IPS-NIHi11 (cell line): Measurements from ENCODE around the gene KCND3.
"Not testable (repeated sequence)": the region's sequence is repeated elsewhere in the genome, so short reads cannot be mapped to it uniquely, and the experiment has no call there.

Source experiments
- DNase-seq: peaks from one replicate; pipeline ENCODE4 v3.0.0; 2012; ENCODE audit warnings: mixed read lengths, low spot score

KCND3 gene

DNA sequence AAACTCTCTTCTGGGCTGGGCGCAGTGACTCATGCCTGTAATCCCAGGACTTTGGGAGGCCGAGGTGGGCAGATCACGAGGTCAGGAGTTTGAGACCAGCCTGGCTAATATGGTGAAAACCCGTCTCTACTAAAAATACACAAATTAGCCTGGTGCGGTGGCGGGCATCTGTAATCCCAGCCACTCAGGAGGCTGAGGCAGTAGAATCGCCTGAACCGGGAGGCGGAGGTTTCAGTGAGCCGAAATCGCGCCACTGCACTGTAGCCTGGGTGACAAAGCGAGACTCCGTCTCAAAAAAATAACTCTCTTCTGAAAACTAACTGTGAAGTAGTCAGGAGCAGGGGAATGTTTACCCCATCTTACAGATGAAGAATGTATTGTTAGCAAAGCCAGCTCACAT lies 247.2 kb downstream of the KCND3 start:
- not testable (repeated sequence) for DNase-seq

DNA sequence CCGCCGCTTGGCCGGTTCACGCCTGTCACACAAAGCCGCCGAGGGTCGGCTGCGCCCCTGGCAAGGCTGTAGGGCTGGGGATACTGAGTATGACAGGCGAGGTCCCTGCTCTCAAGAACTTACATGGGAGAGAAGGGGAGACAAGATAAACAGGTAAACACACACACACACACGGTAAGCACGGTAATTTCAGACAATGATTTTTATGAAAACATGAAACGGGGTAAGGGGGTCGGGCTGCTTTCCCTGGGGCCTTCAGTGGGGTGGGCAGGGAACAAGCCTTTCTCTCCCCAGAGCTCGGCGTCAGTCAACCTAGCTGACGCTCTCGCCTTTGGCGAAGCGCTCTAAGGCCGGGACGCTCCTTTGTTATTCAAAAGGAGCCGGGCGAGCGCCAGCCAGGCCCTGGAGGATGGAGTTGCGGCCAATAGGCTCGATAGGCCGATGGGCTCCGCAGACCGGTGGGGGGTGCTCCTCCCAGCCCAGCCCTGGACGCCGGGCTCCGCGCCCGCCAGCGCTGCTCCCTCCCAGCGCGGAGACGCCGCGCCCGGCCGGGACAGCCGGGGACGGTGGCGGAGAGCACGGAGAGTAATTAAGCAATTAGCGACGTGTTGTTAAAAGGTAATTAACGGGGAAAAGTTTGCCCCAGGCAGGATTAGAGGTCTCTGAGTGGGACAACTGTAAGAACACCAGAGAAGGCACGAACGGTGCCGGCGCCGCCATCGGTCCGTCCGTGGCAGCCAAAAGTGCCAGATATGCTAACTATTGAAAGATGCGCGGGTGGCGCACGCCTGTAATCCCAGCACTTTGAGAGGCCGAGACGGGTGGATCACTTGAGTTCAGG lies 249.3 kb downstream of the KCND3 start:
- peak; percentile 84 for DNase-seq

DNA sequence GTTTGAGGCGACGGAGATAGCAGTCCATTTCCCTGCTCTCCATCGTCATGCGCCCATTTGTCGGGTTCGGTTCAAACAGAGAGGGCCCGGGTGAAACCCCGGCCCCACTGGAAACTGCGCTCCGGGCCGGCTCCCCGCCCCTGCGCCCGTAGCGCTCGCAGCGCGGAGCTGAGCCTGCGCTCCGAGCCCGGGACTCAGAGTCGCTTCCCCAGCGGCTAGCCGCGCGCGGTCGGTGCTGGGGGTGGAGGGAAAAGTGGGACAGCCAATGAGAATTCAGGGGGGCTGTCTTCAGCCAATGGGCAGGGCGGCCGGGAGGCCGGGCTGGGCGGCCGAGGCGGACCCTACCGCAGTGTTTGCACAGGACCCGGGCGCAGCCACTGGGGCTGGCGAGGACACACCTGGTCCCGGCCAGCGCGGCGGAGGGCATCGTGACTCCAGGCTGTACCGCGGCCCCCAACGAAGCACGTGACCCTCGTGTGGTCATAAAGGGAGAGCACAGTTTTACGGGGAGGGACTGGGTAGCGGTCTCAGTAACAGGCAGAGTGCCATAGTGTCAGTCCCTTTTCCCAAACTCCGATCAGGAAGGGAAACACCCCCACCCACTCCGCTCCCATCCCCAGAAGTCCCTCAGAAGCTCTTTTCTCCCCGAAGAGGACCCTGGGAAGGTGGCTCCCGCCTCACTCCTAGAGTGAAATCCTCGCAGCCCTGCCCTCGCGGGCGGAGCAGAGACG lies 250.1 kb downstream of the KCND3 start, which contains the start of gene INKA2:
INKA2 (minus strand) TSS at position 202 of the 731 bp plus-strand sequence; CDS start at position 49, 153 bp downstream.
- peak; percentile 89 for DNase-seq

DNA sequence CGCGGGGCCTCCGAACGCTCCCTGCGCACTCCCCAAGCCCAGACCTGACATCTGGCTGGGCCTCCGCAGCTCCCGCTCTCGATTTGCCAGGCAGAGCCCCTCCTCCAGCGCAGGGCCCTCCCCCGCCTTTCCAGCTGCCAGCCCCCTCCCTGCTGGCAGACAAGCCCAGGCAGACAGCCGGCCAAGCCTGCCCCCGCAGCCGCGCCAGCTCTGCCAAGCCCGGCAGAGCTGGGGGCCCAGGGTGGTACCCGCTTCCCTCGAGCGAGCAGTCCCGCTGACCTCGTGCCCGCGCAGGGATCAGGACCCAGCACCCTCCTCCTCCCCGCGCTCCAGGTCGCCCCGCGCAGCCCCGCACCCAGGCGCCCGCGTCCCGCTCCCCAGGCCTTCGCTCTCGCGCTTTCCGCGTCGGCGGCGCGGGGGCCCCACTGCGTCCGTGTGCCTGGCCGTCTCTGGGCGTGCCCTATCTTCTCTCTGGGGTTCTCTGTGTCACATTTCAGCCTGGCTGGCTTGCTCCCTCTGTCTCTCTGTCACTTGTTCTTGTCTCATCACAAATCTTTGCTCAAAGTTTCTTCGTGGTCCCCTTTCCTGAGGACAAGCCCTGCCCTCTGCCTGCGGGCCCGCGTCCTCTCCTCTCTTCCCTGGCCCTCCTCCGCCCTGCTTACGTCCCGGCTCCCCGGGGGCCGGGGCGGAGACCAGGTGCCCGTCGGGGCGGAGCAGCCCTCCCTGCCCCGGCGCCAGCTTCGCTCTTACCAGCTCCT lies 250.9 kb downstream of the KCND3 start:
- peak; percentile 63 for DNase-seq

DNA sequence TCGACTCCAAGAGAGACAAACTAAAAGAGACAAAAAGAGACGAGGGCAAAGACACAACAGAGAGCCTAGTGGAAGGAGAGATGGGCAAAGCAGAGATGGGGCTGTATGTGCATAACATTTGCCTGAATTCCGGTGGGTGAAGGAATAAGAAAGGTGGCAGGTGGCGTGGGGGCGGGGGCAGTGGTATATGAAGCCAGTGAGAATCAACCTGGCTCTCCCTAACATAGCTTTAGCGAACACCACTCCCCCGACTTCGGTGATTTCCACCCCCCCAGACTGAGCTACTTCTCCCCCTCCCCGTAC lies 251.4 kb downstream of the KCND3 start:
- DNase-seq = no peak

DNA sequence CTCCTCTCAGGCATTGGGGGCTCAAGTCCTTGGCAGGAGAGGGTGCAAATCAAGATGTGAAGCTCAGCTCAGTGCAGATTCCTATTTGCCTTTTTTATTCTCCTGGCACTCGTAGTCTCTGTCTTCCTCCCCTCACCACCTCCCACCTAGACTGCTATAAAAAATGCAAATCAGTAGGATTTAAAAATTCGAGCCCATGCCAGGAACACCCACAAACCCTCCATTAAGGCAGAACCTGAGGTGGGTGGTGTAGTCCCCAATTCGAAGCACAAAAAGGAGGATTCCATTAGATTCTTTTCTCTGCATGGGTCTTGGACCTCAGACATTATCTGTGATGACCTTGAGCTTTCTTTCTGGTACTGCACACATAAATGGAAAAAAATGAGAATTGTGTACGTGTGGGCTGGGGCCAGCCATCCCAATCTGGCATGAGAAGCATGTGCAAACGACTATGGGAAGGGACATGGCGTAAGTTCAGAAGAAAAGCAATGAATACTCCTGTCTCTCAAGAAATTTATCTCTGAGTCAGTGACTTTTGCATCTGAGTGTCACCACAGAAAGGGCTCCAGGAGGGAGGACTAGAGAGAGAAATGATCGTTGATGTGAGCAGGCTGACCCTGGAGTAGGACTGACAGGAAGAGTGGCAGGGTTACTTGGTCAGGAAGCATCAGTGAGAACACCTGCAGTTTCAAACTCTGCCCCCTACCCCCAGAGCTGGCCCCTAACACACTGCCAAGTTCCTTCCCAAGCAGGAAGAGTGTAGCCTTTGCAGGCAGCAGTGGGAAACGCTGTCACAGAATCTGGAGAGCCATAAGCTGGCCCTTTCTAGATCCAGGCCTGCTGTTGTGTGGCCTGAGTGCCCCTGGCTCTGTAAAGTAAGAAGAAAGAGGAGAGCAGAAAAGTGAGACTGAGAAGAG lies 252.0 kb downstream of the KCND3 start:
- no peak for DNase-seq

DNA sequence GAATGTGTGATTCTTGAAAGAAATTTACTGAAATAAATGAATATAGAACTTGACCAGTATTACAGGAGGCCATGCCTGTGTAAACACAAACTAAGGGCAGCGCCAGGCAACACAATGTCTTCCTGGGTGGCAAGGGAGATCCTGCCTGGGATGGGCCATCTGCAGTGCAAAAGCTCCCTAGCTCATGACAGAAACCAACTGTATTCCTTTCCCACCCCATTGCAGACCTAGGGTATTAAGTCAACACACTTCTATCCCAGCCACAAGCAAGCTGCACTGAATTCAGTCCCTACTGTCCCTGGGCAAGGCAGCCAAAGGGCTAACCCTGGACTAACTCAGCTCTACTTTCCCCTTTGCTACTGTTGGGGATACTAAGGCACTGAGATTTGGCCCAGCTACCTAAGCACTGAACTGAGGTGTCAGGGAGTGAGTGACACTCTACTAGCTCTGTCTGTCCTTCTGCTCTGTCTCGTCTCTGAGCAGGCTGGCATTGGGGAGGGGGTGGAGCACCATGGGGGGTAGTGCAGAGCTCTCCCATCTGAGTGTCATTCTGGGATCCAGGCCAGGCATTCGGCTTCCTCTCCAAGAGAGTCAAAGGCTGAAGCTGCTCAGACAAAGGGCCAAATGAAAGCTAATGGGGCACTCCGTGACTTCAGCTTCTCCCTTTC lies 252.8 kb downstream of the KCND3 start:
- no peak for DNase-seq

DNA sequence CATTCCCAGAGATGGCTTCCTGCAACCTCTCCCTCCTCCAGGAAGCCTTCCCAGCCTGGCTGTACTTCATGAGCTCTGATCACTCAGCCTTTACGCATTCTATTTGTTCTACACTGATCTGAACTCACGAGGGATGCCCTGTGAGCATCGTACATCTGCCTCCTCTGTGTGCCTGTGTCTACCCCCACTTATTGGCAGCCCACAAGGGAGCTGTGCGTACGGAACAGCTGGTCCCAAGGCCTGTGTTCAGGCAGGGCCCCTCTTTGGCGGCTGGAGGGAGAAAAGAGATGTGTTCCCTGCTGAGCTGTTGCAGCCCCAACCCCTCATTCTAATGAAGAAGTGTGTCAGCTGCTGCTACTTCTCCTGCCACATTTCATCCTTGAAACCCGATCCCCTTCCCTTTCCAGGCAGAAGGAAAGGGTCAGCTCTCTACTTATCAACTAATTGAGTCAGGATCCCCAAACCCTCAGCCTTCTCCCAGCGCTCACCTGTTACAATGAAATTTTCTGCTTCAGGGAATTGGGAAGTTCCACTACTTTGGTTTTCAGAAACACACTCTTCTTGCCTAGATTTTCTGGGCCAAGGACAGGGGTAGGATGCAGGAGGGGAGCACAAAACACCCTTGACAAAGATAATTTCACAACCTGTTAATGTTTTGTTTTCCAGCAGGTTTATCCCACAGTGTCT lies 253.5 kb downstream of the KCND3 start:
- DNase-seq = peak; percentile 25

DNA sequence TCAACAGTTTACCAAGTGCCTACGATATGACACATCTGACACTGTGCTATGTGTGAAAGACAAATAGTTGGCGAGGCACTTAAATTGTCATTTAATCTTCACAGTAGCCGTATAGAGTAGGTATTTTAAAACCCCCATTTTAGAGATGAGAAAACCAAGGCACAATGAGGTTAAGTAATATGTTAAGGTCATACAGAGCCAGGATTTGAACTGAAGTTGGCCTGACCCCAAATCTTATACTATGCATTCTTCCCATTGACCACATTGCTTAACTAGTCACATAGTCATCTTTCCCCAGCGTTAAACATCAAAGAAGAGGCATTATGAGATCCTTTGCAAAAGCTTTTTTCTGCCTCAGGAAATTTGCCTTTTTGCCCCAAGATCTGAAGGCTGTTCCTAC lies 254.1 kb downstream of the KCND3 start:
- DNase-seq = no peak

DNA sequence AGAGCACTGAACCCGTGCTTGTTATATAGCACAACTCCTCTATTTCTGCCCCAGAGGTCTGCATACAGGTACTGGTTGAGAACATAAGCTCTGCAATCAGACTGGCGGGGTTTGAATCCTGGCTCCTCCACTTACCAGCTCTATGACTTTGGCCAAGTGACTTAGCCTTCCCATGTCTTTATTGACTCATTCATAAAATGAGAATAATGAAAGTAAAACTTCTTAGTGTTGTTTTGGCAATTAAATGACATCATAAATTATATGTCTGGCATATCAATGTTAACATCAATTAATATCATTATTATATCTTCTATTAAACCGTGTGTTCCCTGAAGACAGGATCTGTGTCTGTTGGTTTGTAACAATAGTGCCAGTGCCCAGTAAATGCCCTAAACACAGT lies 254.6 kb downstream of the KCND3 start:
- no peak for DNase-seq

DNA sequence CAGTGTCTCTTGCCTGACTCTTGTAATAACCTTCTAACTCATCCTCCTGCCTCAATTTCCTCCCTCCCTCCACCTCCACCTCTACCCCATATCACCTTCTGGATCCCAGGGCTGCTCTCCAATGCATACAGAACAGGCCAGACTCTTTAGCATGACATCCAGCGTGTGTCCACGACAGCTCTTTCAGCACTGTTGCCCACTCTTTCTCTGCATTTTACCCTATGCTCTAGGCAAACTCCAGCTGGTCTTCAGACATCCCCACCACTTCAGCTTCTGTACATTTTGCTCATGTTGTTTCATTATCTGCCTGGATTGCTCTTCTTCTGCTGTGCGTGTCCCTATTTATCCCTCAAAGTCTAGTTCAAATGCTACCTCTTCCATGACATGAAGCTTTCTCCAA lies 255.0 kb downstream of the KCND3 start:
- no peak for DNase-seq

DNA sequence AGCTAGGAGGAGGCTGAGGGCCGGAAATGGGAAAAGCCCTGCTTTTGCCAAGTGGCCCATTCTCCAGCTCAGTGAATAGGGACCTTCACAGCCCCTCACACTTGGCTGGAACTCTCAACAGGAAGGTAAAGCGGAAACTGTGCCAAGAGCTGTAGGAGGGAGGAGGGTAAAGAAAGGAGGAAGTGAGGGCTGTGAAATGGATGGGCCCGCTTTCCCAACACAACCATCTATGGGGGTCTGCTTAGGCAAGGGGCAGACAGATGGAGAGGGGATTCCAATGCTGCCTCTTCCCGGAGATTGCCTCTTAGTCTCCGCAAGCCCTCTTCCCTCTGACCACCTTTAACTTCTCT lies 255.5 kb downstream of the KCND3 start:
- no peak for DNase-seq

DNA sequence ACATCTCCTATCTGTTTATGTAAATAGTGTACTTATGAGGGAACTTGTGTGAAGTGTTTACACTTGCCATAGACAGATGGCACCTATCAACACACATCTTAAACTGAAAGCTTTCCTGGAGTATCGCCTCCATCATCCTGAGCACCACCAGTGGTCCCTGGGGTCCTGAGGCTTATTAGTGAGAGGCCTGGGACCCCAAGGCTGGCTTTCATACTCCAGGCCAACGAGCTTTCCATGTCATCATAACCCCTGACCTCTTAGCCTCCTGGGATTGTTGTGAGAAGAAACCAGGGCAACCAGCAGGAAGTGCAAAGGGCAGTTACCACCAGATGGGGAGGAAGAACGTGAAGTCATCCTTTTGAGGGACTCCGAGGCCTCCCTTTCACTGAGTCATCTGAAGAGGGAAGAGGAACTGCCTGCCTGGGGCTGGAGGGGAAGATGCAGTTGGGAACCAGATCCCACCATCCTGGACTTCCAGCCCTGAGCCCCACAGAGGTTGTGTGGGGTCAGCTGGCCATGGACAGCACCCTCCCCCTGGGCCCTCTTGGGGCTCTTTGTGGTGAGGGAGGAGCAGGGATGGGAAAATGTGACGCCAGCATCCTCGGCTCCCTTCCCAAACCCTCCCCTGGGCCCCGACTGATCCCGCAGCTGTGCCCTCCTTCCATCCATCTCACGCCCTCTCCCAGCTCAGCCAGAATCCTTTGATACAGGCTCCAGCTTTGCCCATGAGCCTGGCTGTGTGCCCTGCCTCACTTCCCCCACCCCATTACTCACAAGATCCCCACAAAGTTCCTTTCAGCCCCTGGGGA lies 256.1 kb downstream of the KCND3 start:
- DNase-seq = no peak

DNA sequence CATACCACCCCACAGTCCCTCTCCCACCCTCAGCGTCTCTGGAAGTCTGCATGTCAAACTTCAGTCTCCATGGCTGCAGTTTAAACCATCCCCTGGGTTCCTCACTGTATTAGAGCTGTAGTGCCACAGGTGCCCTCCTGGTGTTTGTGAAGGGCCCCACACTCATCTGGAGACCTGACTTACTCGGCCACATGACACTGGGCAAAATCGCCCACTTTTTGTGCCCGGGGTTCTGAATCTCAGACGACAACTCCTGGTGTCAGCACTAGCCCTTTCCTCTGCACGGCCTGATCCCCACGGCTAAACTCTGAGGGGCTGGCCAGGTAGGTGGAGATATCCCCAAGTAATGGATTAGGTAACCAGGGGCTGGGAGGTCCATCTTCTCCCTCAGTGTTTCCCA lies 256.8 kb downstream of the KCND3 start:
- DNase-seq = no peak

DNA sequence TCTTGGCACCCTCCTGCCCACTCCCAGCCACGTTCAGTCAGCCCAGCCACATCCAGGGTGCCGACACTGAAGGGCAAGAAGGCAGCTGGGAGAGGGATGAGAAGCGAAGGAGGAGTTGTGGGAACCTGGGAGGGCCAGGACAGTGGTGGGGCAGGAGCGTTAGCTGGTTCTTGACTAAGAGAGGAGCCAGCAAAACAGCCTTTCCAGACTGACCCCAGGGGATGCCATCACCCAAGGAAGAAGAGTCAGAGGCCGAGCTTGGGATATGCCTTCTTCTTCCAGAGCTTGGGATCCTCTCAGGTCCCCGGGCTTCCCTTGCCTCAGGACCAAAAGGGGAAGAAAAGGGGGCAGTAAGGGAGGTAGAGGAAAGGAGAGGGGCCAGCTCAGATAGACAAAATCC lies 257.5 kb downstream of the KCND3 start:
- no peak for DNase-seq

DNA sequence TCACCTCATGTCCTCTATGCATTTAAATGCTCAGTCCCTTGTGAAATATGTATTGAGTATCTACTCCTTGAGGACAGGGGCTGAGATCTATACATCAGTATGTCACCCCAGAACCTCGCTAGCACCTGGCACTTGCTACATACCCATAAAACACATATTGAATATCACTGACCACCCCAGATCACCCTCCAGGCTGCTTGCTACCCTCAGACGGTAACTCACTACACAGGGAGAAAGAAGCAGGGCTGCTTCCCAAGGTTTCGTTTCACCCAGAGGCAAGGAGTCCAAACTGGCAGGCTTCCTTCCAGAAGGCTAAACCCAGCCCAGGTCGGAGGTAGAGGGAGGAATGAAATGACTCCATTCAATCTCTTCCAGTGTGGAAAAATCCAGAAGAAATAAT lies 258.8 kb downstream of the KCND3 start:
- no peak for DNase-seq

DNA sequence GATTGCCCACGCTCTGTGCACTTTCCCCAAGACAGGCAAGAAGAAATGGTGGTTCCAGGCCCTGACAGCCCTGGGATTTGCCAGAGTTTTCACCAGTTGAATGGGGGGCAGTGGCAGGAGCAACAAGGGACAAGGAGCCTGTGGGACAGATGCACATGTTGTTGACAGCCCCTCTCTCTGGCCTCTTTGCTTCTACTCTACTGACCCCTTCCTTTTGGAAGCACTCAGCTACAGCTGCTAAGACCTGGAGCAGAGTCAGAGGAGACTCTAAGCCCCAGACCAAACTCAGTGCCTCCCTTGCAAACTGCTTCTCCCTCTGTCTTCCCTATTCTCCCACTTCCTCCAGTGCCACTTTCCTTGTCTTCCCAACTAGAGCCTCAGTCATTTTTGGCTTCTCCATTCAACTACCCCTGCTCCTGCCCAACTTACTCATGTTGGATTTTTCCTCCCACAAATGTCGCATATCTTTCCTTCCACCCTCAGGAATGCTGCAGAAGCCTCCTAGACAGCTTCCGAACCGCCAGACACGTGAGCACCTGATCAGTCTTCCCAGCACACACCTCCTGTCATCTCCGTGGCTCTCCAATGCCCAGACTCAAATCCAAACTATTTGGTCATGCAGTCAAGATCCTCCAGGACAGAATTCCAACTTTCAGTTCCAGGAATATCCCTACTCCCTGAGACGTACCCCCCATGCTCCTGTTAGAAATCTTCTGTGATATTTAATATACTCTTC lies 259.4 kb downstream of the KCND3 start:
- no peak for DNase-seq

DNA sequence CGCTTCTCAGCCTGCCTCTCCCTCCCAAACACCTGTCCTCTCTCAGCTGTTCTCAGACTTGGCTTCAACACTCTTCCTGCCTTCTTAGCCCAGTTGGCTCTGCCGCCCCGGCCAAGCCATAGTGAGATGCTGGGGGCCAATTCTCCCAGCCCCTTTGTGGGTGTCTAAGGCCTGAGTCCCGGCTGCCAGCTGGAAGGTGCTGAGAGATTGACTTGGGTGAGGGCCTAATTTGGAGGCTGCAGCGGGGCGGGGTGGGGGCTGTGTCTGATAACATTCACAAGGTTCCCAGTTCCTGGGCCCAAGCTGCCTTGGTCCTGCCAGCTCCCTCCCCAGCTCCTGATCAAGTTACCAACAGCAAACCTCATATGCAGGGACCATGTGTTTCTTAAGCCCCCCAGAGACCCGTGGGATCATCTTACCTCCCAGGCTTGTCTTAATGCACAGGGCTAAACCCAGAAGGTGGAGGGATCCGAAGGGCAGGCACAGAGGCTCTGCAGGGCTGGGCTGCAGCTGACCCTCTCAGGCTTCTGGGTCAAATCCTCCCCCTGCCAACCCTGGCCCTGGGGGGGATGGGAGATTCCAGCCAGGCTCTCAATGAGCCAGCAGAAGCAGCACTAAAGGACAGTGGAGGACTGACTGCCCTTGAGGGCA lies 260.1 kb downstream of the KCND3 start:
- no peak for DNase-seq

DNA sequence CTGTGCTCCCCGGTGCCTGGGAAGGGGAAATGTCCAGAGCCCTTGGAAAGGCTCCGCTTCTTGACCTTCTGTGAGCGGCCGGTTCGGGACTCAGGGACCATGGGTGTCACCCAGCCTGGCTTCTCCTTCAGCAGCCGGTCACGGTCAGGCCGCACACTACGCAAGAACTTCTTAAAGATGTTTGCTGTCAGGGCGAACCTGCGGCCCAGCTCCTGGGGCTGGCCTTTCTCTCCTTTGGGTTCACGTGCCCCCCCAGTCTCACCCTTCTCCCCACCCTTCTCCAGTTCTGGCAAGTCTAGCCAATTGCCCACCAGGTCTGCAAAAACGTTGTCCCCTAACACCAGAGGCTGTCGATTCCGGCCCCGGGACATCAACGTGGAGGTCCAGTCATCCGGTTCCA lies 262.4 kb downstream of the KCND3 start:
- DNase-seq = no peak
